HepG2 (cell line): ENCODE data around the gene SYPL1. TPM values are rescaled to one million over a fixed set of nuclear protein-coding genes. Genes with fewer than 3 reads are reported as not detected.

ENCODE experiments used
- ATAC-seq: fragments of 200-7000 bp; cut with Tn5 transposase; 3 replicates; pipeline ENCODE4 v1.9.1; 2020; ENCODE audit warnings: mild to moderate bottlenecking, moderate library complexity
- BruUV-seq: library from RNA; stranded (reverse); fragments of 400-500 nt; replicated peaks from 2 replicates; lab custom pipeline; 2021; lab: Mats Ljungman, UMichigan
- CTCF ChIA-PET: fragments of 300-600 bp; formaldehyde crosslinking; extraction: SDS; loops from one replicate; lab custom pipeline; 2021; ENCODE audit warnings: low total read pairs, inconsistent platforms, low intra/inter-chr PET ratio; lab: Yijun Ruan, JAX
- POLR2A ChIA-PET: fragments of 350-600 bp; sonication (Branson Sonifier 250); formaldehyde crosslinking; loops from one replicate; lab custom pipeline; 2020; ENCODE audit warnings: antibody characterized with exemption, inconsistent platforms; lab: Yijun Ruan, JAX
- DNase-seq: peaks from one replicate; pipeline ENCODE4 v3.0.0-alpha.2; 2015; ENCODE audit warnings: low spot score
- FAIRE-seq: peaks from 3 replicates; lab custom pipeline; 2011; peaks lifted over from hg19 to GRCh38; lab: Jason Lieb, UNC
- H2AFZ ChIP-seq: one replicate; pipeline ENCODE4 v1.6.1; 2011; ENCODE audit warnings: low read length, inconsistent platforms
- H3K27ac ChIP-seq: fragments of 300-600 bp; 3 replicates; pipeline ENCODE4 v1.8.0; 2011; ENCODE audit warnings: mixed run types, mild to moderate bottlenecking, mixed read lengths, low read length, inconsistent platforms; ENCODE audit not compliant: insufficient read depth; ENCODE audit errors: extremely low read length
- H3K27me3 ChIP-seq, 2 experiments: fragments of 200-600 bp in 1 of 2; 2 replicates in 1 of 2; 3 replicates in 1 of 2; pipeline versions ENCODE4 v1.6.0 to v1.8.0; 2011; ENCODE audit warnings: low read length in 2 of 2, mild to moderate bottlenecking in 2 of 2, moderate library complexity in 2 of 2, inconsistent platforms in 1 of 2; ENCODE audit not compliant: insufficient read depth in 2 of 2, control insufficient read depth in 1 of 2
- H3K36me3 ChIP-seq, 2 experiments: fragments of 200-600 bp in 1 of 2; replicated peaks in 1 of 2; 2 replicates in 1 of 2; 3 replicates in 1 of 2; pipeline versions ENCODE4 v1.5.1 to v1.8.0; 2011; ENCODE audit warnings: low read length in 2 of 2, inconsistent platforms in 1 of 2; ENCODE audit not compliant: insufficient read depth in 2 of 2, control insufficient read depth in 1 of 2
- H3K4me1 ChIP-seq: 2 replicates; pipeline ENCODE4 v1.5.1; 2012; ENCODE audit warnings: low read length, inconsistent platforms; ENCODE audit not compliant: insufficient read depth
- H3K4me2 ChIP-seq: 2 replicates; pipeline ENCODE4 v1.6.0; 2011; ENCODE audit warnings: low read depth, low read length, inconsistent platforms
- H3K4me3 ChIP-seq, 3 experiments: fragments of 200-600 bp in 1 of 3; sonication (generic), shearing (Covaris generic) in 1 of 3; replicated peaks in 1 of 3; 2 replicates each; pipeline ENCODE4 v1.5.1; 2011 to 2016; ENCODE audit warnings: low read length in 3 of 3, inconsistent platforms in 2 of 3, low read depth in 2 of 3, mild to moderate bottlenecking in 2 of 3, control low read depth in 1 of 3, mixed read lengths in 1 of 3; ENCODE audit not compliant: insufficient read depth in 1 of 3
- H3K79me2 ChIP-seq: one replicate; pipeline ENCODE4 v1.6.1; 2011; ENCODE audit warnings: low read length, inconsistent platforms; ENCODE audit not compliant: insufficient read depth
- H3K9ac ChIP-seq: 2 replicates; pipeline ENCODE4 v1.6.0; 2011; ENCODE audit warnings: mild to moderate bottlenecking, low read depth, low read length, inconsistent platforms; ENCODE audit not compliant: insufficient read depth
- H3K9me3 ChIP-seq: 2 replicates; pipeline ENCODE4 v1.5.1; 2012; ENCODE audit warnings: mild to moderate bottlenecking, low read length
- H4K20me1 ChIP-seq: 2 replicates; pipeline ENCODE4 v1.6.0; 2011; ENCODE audit warnings: inconsistent platforms, mild to moderate bottlenecking, low read length, moderate library complexity; ENCODE audit not compliant: insufficient read depth
- GRHL1 ChIP-seq: sonication (generic); formaldehyde crosslinking; conservative IDR thresholded peaks from 2 replicates; pipeline ENCODE4 v1.8.0; 2022; ENCODE audit warnings: missing genetic modification reagents
- HNRNPL ChIP-seq: fragments of 200-400 bp; formaldehyde crosslinking; IDR thresholded peaks from 2 replicates; pipeline ENCODE4 v1.6.1; 2017; ENCODE audit warnings: mild to moderate bottlenecking, low read depth, low read length
- MIER3 ChIP-seq: IDR thresholded peaks from 2 replicates; pipeline ENCODE4 v1.6.1; 2016; ENCODE audit warnings: missing compliant biosample characterization, borderline replicate concordance
- MLX ChIP-seq: IDR thresholded peaks from 2 replicates; pipeline ENCODE4 v1.6.1; 2016
- MYNN ChIP-seq: sonication (generic); formaldehyde crosslinking; IDR thresholded peaks from 2 replicates; pipeline ENCODE4 v1.4.0; 2020; ENCODE audit warnings: mild to moderate bottlenecking, low read depth, missing genetic modification reagents
- PHF20 ChIP-seq: sonication (generic); formaldehyde crosslinking; IDR thresholded peaks from 2 replicates; pipeline ENCODE4 v1.5.0; 2020; ENCODE audit warnings: mild to moderate bottlenecking, missing genetic modification reagents
- SNRNP70 ChIP-seq: fragments of 200-400 bp; formaldehyde crosslinking; IDR thresholded peaks from 2 replicates; pipeline ENCODE4 v1.6.1; 2017; ENCODE audit warnings: mild to moderate bottlenecking, low read depth, low read length, moderate library complexity
- SOX6 ChIP-seq, 2 experiments: fragments of 450-650 bp in 1 of 2; sonication (generic) in 1 of 2; formaldehyde crosslinking in 1 of 2; IDR thresholded peaks; 2 replicates each; pipeline versions ENCODE4 v1.4.0 to v1.6.1; 2017 to 2020; ENCODE audit warnings: antibody characterized with exemption in 1 of 2, mild to moderate bottlenecking in 1 of 2, missing genetic modification reagents in 1 of 2
- TSC22D2 ChIP-seq: sonication (generic); formaldehyde crosslinking; IDR thresholded peaks from 2 replicates; pipeline ENCODE4 v1.5.1; 2020; ENCODE audit warnings: missing genetic modification reagents, mild to moderate bottlenecking, borderline replicate concordance
- ZBTB4 ChIP-seq: sonication (generic); formaldehyde crosslinking; IDR thresholded peaks from 2 replicates; pipeline ENCODE4 v1.4.0; 2020; ENCODE audit warnings: missing genetic modification reagents, mild to moderate bottlenecking, borderline replicate concordance
- ZNF20 ChIP-seq: sonication (generic); formaldehyde crosslinking; IDR thresholded peaks from 2 replicates; pipeline ENCODE4 v1.4.0; 2020; ENCODE audit warnings: mild to moderate bottlenecking, moderate library complexity, missing genetic modification reagents
- ZNF276 ChIP-seq: sonication (generic); formaldehyde crosslinking; IDR thresholded peaks from 2 replicates; pipeline ENCODE4 v1.4.0; 2020; ENCODE audit warnings: mild to moderate bottlenecking, low read depth, missing genetic modification reagents
- ZNF468 ChIP-seq: sonication (generic); formaldehyde crosslinking; IDR thresholded peaks from 2 replicates; pipeline ENCODE4 v1.8.0; 2022; ENCODE audit warnings: mild to moderate bottlenecking, moderate library complexity, missing genetic modification reagents
- ZNF619 ChIP-seq: sonication (generic); formaldehyde crosslinking; IDR thresholded peaks from 2 replicates; pipeline ENCODE4 v1.4.0; 2020; ENCODE audit warnings: mild to moderate bottlenecking, missing genetic modification reagents
- ZSCAN21 ChIP-seq: sonication (generic); formaldehyde crosslinking; IDR thresholded peaks from 2 replicates; pipeline ENCODE4 v1.8.0; 2022; ENCODE audit warnings: mild to moderate bottlenecking, missing genetic modification reagents, moderate library complexity, borderline replicate concordance
- WGBS: methylation state at CpG from one replicate; pipeline ENCODE4 v1.1.6; 2017; ENCODE audit warnings: low lambda C conversion rate; 5-methylcytosine and 5-hydroxymethylcytosine counted together
- in situ Hi-C: cut with HindIII; loops from 2 replicates; pipeline ENCODE4 v1.10.0; 2017; ENCODE audit warnings: low pct_unique_long_range_greater_than_20kb; ENCODE audit not compliant: extremely low pct_ligation_motif_present
- intact Hi-C: fragments of 100-400 bp; cut with micrococcal nuclease; formaldehyde crosslinking; loops from one replicate; pipeline ENCODE4 v1.10.0; 2022; ENCODE audit not compliant: unreplicated experiment
- polyA plus RNA-seq, 8 experiments: library from polyadenylated mRNA; depleted of rRNA in 3 of 8; stranded (reverse) in 7 of 8; unstranded in 1 of 8; fragments of >200 nt; fragmentation: Illumina TruSeq in 4 of 8; extraction: Trizol in 4 of 8; gene quantifications; 2 replicates each; pipeline versions ENCODE4 v1.2.1 to v1.2.3, GENCODE V29; 2011 to 2016; ENCODE audit warnings: low read depth in 4 of 8, missing spikeins in 1 of 8, mixed read lengths in 1 of 8; ENCODE audit not compliant: insufficient read depth in 1 of 8
- total RNA-seq, 5 experiments: library from RNA; depleted of rRNA; stranded (reverse); fragments of >200 nt; fragmentation: Illumina TruSeq; extraction: Trizol; gene quantifications; 2 replicates each; pipeline ENCODE4 v1.2.3, GENCODE V29; 2016; ENCODE audit warnings: low read depth in 1 of 5

SYPL1 gene
- total and polyA plus RNA-seq, 2 of the 13 experiments (the other 11 are each of a cell fraction or from before 2014, with no cell fraction given), result 27.5 to 40.2 TPM

GRCh38 chr7:106094780-106095179 lies 17.3 kb downstream of the SYPL1 start:
- CTCF ChIA-PET, result no interaction called here
- Histone ChIP-seq H2AFZ (no peak overlapping the region), H3K9ac (no peak overlapping the region), H3K79me2 (no peaks in the 10 kb centered on the region), H3K4me1 (no peaks in the 10 kb centered on the region), H3K4me3 (no peak overlapping the region), H4K20me1 (no peaks in the 10 kb centered on the region), H3K9me3 (no peaks in the 10 kb centered on the region), H3K4me2 (no peak overlapping the region), H3K27ac (no peak overlapping the region), H3K36me3 (peaks cover 11 to 31% of the 10 kb centered on the region in 2 experiments; a peak in 2 of 5 replicates), H3K27me3 (no peaks in the 10 kb centered on the region)
- DNase-seq, result no peak
- in situ Hi-C loops, result no loop called here
- FAIRE-seq, result no peak
- intact Hi-C loops, result no loop called here
- POLR2A ChIA-PET, result no interaction called here
- TF ChIP-seq GRHL1 (CRISPR knock-in tag), result no peak
- no peak for TF ChIP-seq ZNF276
- TF ChIP-seq MIER3 (CRISPR knock-in tag), result no peak
- no peak for TF ChIP-seq ZNF619 (CRISPR knock-in tag)
- TF ChIP-seq SNRNP70, result no peak
- TF ChIP-seq MLX (CRISPR knock-in tag), result no peak
- TF ChIP-seq ZNF20, result no peak
- no peak for TF ChIP-seq ZNF468 (CRISPR knock-in tag)
- no peak for TF ChIP-seq TSC22D2 (CRISPR knock-in tag)
- TF ChIP-seq PHF20, result no peak
- no peak for TF ChIP-seq HNRNPL
- TF ChIP-seq SOX6 (IDR thresholded peaks at IDR 0.05), result no peak
- TF ChIP-seq SOX6 (CRISPR knock-in tag; IDR thresholded peaks at IDR 0.05), result no peak
- TF ChIP-seq ZBTB4, result no peak
- TF ChIP-seq MYNN (CRISPR knock-in tag), result no peak
- TF ChIP-seq ZSCAN21 (CRISPR knock-in tag), result no peak
- ATAC-seq, result peak; percentile 38; the same call in 1 of the 3 replicates
- WGBS, result over 99% methylated on average over 3 of the region's 3 CpGs
- no TSS peak for BruUV-seq
